ENCODE measurements around the gene TNFRSF8.

DNA sequence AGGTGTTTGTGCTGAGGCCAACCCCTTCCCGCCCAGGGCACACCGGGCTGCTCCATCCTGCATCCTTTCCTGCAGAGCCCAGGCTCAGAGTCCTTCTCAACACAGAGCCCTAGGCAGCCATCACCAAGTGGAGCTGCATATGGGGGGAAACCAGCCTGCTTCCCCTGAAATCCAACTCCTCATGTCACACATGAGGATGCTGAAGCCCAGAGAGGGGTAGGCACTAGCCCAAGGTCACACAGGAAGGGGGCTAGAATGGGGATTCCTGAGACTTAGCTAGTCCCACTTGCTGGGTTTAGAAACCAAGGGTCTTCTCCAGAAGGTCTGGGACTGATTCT, 98.2 kb downstream of the TNFRSF8 start:
- TF ChIP-seq TAF1 (CRISPR knock-in tag; IDR thresholded peaks at IDR 0.05): no peak
- no peak for TF ChIP-seq TARDBP (CRISPR knock-in tag; IDR thresholded peaks at IDR 0.05)
- no peak for TF ChIP-seq YY1 (IDR thresholded peaks at IDR 0.05; ENCODE audit: insufficient read depth, insufficient replicate concordance, low read depth, low read length)
- TF ChIP-seq, protein P1, sequence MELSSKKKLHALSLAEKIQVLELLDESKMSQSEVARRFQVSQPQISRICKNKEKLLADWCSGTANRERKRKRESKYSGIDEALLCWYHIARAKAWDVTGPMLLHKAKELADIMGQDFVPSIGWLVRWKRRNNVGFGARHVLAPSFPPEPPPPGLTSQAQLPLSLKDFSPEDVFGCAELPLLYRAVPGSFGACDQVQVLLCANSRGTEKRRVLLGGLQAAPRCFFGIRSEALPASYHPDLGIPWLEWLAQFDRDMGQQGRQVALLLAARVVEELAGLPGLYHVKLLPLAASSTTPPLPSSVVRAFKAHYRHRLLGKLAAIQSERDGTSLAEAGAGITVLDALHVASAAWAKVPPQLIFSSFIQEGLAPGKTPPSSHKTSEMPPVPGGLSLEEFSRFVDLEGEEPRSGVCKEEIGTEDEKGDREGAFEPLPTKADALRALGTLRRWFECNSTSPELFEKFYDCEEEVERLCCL (CRISPR knock-in tag; IDR thresholded peaks at IDR 0.05; ENCODE audit: borderline replicate concordance): no peak
